HepG2 (cell line): Measurements from ENCODE around the gene SLC2A4. TPM values are rescaled to one million over a fixed set of nuclear protein-coding genes. Genes with fewer than 3 reads are reported as not detected.

ENCODE experiments used
- FOXO1 ChIP-seq: sonication (generic); formaldehyde crosslinking; IDR thresholded peaks from 2 replicates; pipeline ENCODE4 v1.4.0; 2020; ENCODE audit warnings: missing genetic modification reagents
- GZF1 ChIP-seq: sonication (generic); formaldehyde crosslinking; IDR thresholded peaks from 2 replicates; pipeline ENCODE4 v1.5.1; 2020; ENCODE audit warnings: mild to moderate bottlenecking, missing genetic modification reagents
- HMG20A ChIP-seq: IDR thresholded peaks from 2 replicates; pipeline ENCODE4 v1.6.1; 2016; ENCODE audit warnings: borderline replicate concordance
- HNRNPL ChIP-seq: fragments of 200-400 bp; formaldehyde crosslinking; IDR thresholded peaks from 2 replicates; pipeline ENCODE4 v1.6.1; 2017; ENCODE audit warnings: mild to moderate bottlenecking, low read depth, low read length
- KDM5B ChIP-seq: sonication (generic); formaldehyde crosslinking; IDR thresholded peaks from 2 replicates; pipeline ENCODE4 v1.4.0; 2020; ENCODE audit warnings: missing genetic modification reagents, mild to moderate bottlenecking, borderline replicate concordance
- MNT ChIP-seq: fragments of 450-650 bp; IDR thresholded peaks from 2 replicates; pipeline ENCODE4 v1.6.1; 2016
- NRL ChIP-seq: sonication (generic); formaldehyde crosslinking; IDR thresholded peaks from 2 replicates; pipeline ENCODE4 v1.5.0; 2020; ENCODE audit warnings: missing genetic modification reagents, mild to moderate bottlenecking, moderate library complexity, borderline replicate concordance
- SALL1 ChIP-seq: sonication (generic); formaldehyde crosslinking; IDR thresholded peaks from 2 replicates; pipeline ENCODE4 v1.8.0; 2022; ENCODE audit warnings: mild to moderate bottlenecking, missing genetic modification reagents
- STAG1 ChIP-seq: sonication (generic); formaldehyde crosslinking; IDR thresholded peaks from 2 replicates; pipeline ENCODE4 v1.4.0; 2020; ENCODE audit warnings: missing genetic modification reagents
- TOPORS ChIP-seq: sonication (generic); formaldehyde crosslinking; IDR thresholded peaks from 2 replicates; pipeline ENCODE4 v1.8.0; 2023; ENCODE audit warnings: mild to moderate bottlenecking, missing genetic modification reagents
- ZBTB10 ChIP-seq: sonication (generic); formaldehyde crosslinking; IDR thresholded peaks from 2 replicates; pipeline ENCODE4 v1.4.0; 2020; ENCODE audit warnings: missing genetic modification reagents, borderline replicate concordance
- ZMAT3 ChIP-seq: sonication (generic); formaldehyde crosslinking; conservative IDR thresholded peaks from 2 replicates; pipeline ENCODE4 v1.7.0; 2021; ENCODE audit warnings: missing genetic modification reagents
- ZNF616 ChIP-seq: sonication (generic); formaldehyde crosslinking; IDR thresholded peaks from 2 replicates; pipeline ENCODE4 v1.5.0; 2020; ENCODE audit warnings: low read depth, mild to moderate bottlenecking, missing genetic modification reagents
- ZNF7 ChIP-seq: IDR thresholded peaks from 2 replicates; pipeline ENCODE4 v1.6.1; 2016; ENCODE audit warnings: missing biosample characterization, missing genetic modification reagents
- ZNF761 ChIP-seq: sonication (generic); formaldehyde crosslinking; conservative IDR thresholded peaks from 2 replicates; pipeline ENCODE4 v1.4.0; 2020; ENCODE audit warnings: mild to moderate bottlenecking, missing genetic modification reagents
- polyA plus RNA-seq, 8 experiments: library from polyadenylated mRNA; depleted of rRNA in 3 of 8; stranded (reverse) in 7 of 8; unstranded in 1 of 8; fragments of >200 nt; fragmentation: Illumina TruSeq in 4 of 8; extraction: Trizol in 4 of 8; gene quantifications; 2 replicates each; pipeline versions ENCODE4 v1.2.1 to v1.2.3, GENCODE V29; 2011 to 2016; ENCODE audit warnings: low read depth in 4 of 8, missing spikeins in 1 of 8, mixed read lengths in 1 of 8; ENCODE audit not compliant: insufficient read depth in 1 of 8
- total RNA-seq, 5 experiments: library from RNA; depleted of rRNA; stranded (reverse); fragments of >200 nt; fragmentation: Illumina TruSeq; extraction: Trizol; gene quantifications; 2 replicates each; pipeline ENCODE4 v1.2.3, GENCODE V29; 2016; ENCODE audit warnings: low read depth in 1 of 5
- TF ChIP-seq, protein P1 (sequence below): sonication (generic); formaldehyde crosslinking; IDR thresholded peaks from 2 replicates; pipeline ENCODE4 v1.5.1; 2020; ENCODE audit warnings: mild to moderate bottlenecking, missing genetic modification reagents, moderate library complexity
- TF ChIP-seq, protein P2 (sequence below), 2 experiments: fragments of 450-650 bp in 1 of 2; sonication (generic) in 1 of 2; formaldehyde crosslinking; IDR thresholded peaks; 2 replicates each; pipeline versions ENCODE4 v1.5.0 to v1.8.0; 2020 to 2022; ENCODE audit warnings: mild to moderate bottlenecking in 1 of 2, missing genetic modification reagents in 1 of 2
- TF ChIP-seq, protein P3 (sequence below): sonication (generic); formaldehyde crosslinking; conservative IDR thresholded peaks from 2 replicates; pipeline ENCODE4 v1.8.0; 2022; ENCODE audit warnings: missing genetic modification reagents

SLC2A4 gene
- total and polyA plus RNA-seq, 2 of the 13 experiments (the other 11 are each of a cell fraction or from before 2014, with no cell fraction given), result 4.9 to 5.8 TPM

DNA sequence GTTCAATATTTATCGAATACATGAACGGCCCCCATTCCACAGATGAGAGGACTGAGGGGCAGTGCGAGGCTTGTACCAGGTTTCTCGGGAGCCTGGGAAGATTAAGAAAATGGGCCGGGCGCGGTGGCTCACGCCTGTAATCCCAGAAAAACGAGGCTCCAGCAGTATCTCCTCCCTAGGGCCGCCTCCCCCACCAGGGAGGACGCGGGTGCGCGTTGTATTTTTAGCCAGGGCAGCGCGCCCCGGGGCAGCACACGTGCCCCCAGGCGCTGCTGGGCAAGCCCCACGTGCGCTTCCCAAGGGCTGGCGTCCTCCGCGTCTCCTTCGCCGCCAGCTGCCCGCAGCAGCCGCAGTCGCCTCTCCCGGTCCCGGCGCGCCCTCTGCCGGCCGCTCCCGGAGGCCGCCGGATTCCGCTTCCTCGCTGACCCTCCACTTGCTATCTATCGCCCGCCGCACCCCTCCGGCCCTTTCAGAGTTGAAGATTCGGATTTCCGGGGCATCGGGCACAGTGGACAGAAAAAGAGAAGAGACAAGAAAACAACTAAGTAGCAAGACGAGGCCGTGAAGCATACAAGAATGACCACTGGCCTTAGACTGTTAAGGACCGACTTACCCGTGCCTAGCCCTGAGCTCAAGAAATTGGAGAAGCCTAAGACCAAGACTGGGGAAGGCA lies 14.8 kb downstream of the SLC2A4 start (continued):
- TF ChIP-seq, protein P1, sequence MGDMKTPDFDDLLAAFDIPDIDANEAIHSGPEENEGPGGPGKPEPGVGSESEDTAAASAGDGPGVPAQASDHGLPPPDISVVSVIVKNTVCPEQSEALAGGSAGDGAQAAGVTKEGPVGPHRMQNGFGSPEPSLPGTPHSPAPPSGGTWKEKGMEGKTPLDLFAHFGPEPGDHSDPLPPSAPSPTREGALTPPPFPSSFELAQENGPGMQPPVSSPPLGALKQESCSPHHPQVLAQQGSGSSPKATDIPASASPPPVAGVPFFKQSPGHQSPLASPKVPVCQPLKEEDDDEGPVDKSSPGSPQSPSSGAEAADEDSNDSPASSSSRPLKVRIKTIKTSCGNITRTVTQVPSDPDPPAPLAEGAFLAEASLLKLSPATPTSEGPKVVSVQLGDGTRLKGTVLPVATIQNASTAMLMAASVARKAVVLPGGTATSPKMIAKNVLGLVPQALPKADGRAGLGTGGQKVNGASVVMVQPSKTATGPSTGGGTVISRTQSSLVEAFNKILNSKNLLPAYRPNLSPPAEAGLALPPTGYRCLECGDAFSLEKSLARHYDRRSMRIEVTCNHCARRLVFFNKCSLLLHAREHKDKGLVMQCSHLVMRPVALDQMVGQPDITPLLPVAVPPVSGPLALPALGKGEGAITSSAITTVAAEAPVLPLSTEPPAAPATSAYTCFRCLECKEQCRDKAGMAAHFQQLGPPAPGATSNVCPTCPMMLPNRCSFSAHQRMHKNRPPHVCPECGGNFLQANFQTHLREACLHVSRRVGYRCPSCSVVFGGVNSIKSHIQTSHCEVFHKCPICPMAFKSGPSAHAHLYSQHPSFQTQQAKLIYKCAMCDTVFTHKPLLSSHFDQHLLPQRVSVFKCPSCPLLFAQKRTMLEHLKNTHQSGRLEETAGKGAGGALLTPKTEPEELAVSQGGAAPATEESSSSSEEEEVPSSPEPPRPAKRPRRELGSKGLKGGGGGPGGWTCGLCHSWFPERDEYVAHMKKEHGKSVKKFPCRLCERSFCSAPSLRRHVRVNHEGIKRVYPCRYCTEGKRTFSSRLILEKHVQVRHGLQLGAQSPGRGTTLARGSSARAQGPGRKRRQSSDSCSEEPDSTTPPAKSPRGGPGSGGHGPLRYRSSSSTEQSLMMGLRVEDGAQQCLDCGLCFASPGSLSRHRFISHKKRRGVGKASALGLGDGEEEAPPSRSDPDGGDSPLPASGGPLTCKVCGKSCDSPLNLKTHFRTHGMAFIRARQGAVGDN (CRISPR knock-in tag), result peak; percentile 96
- TF ChIP-seq FOXO1 (CRISPR knock-in tag) (peak; percentile 30; the same call in 1 of the 2 replicates), ZBTB10 (CRISPR knock-in tag) (0 out of 2 replicates have a peak, but pooled peaks have one; percentile 28), SALL1 (CRISPR knock-in tag) (peak; percentile 68), NRL (CRISPR knock-in tag) (0 out of 2 replicates have a peak, but pooled peaks have one; percentile 42), ZNF7 (CRISPR knock-in tag) (no peak), GZF1 (CRISPR knock-in tag) (no peak), HMG20A (CRISPR knock-in tag) (no peak), HNRNPL (0 out of 2 replicates have a peak, but pooled peaks have one; percentile 61), ZNF616 (CRISPR knock-in tag) (no peak), TOPORS (CRISPR knock-in tag) (no peak), ZNF761 (CRISPR knock-in tag) (no peak), KDM5B (peak; percentile 63; the same call in 1 of the 2 replicates), ZMAT3 (peak; percentile 82; the same call in 1 of the 2 replicates), MNT (peak; percentile 98), STAG1 (CRISPR knock-in tag) (peak; percentile 96)
- TF ChIP-seq, protein P2, sequence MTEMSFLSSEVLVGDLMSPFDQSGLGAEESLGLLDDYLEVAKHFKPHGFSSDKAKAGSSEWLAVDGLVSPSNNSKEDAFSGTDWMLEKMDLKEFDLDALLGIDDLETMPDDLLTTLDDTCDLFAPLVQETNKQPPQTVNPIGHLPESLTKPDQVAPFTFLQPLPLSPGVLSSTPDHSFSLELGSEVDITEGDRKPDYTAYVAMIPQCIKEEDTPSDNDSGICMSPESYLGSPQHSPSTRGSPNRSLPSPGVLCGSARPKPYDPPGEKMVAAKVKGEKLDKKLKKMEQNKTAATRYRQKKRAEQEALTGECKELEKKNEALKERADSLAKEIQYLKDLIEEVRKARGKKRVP (CRISPR knock-in tag; IDR thresholded peaks at IDR 0.05), result 0 out of 4 replicates have a peak, but pooled peaks of 1 of the 2 experiments have one; percentile 35
- TF ChIP-seq, protein P3, sequence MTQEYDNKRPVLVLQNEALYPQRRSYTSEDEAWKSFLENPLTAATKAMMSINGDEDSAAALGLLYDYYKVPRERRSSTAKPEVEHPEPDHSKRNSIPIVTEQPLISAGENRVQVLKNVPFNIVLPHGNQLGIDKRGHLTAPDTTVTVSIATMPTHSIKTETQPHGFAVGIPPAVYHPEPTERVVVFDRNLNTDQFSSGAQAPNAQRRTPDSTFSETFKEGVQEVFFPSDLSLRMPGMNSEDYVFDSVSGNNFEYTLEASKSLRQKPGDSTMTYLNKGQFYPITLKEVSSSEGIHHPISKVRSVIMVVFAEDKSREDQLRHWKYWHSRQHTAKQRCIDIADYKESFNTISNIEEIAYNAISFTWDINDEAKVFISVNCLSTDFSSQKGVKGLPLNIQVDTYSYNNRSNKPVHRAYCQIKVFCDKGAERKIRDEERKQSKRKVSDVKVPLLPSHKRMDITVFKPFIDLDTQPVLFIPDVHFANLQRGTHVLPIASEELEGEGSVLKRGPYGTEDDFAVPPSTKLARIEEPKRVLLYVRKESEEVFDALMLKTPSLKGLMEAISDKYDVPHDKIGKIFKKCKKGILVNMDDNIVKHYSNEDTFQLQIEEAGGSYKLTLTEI, result no peak
